HL-60 (cell line): ENCODE measurements around the gene GAB1.

ENCODE experiments used
- DNase-seq, 2 experiments: peaks; one replicate each; pipeline ENCODE4 v3.0.0-alpha.2; 2010 to 2020; ENCODE audit warnings: low read depth in 1 of 2, low spot score in 1 of 2
- H3K27ac ChIP-seq: fragments of 250-450 bp; sonication (Bioruptor Pico); replicated peaks from 2 replicates; pipeline ENCODE4 v1.5.1; 2020; ENCODE audit warnings: mild to moderate bottlenecking, moderate library complexity
- H3K27me3 ChIP-seq: fragments of 250-450 bp; sonication (Bioruptor Pico); 2 replicates; pipeline ENCODE4 v1.5.1; 2021; ENCODE audit warnings: mild to moderate bottlenecking, moderate library complexity; ENCODE audit not compliant: insufficient read depth, poor library complexity, severe bottlenecking
- H3K4me3 ChIP-seq: replicated peaks from 2 replicates; pipeline ENCODE4 v1.5.1; 2011; ENCODE audit warnings: mild to moderate bottlenecking, control low read depth, low read length; ENCODE audit not compliant: insufficient read depth
- CTCF ChIP-seq: IDR thresholded peaks from one replicate; pipeline ENCODE4 v1.5.1; 2011; ENCODE audit warnings: low read length, control low read depth, inconsistent platforms; ENCODE audit not compliant: insufficient read depth
- GABPA ChIP-seq: IDR thresholded peaks from 2 replicates; pipeline ENCODE4 v1.6.1; 2012; ENCODE audit warnings: low read depth
- POLR2AphosphoS5 ChIP-seq: IDR thresholded peaks from 2 replicates; pipeline ENCODE4 v1.6.1; 2012; ENCODE audit warnings: low read depth
- SPI1 ChIP-seq: IDR thresholded peaks from 2 replicates; pipeline ENCODE4 v1.6.1; 2012; ENCODE audit warnings: low read depth, mild to moderate bottlenecking, borderline replicate concordance
- TF ChIP-seq, protein P1 (sequence below): IDR thresholded peaks from 2 replicates; pipeline ENCODE4 v1.6.1; 2012; ENCODE audit warnings: low read depth; ENCODE audit not compliant: insufficient replicate concordance

Gene GAB1

DNA sequence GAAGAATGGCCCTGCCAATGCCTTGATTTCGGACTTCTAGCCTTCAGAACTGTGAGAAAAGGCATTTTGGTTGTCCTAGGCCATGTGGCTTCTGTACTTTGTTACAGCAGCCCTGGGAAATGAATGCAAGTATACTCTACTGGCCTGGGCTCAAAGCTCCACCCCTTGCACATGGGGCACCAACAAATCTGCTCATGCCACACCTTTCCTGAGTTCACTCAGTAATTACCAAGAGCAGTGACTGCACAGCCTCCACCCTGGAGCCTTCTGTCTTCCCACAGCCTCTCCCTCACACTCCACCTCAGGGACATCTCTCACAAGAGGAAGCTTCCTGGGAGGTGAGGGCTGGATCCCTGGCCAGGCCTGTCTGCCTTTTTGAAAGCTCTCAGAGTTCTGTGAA is 29.1 kb upstream of the GAB1 start:
- TF ChIP-seq GABPA, result no peak
- no peak for TF ChIP-seq CTCF
- no peak for TF ChIP-seq POLR2AphosphoS5
- TF ChIP-seq, protein P1, sequence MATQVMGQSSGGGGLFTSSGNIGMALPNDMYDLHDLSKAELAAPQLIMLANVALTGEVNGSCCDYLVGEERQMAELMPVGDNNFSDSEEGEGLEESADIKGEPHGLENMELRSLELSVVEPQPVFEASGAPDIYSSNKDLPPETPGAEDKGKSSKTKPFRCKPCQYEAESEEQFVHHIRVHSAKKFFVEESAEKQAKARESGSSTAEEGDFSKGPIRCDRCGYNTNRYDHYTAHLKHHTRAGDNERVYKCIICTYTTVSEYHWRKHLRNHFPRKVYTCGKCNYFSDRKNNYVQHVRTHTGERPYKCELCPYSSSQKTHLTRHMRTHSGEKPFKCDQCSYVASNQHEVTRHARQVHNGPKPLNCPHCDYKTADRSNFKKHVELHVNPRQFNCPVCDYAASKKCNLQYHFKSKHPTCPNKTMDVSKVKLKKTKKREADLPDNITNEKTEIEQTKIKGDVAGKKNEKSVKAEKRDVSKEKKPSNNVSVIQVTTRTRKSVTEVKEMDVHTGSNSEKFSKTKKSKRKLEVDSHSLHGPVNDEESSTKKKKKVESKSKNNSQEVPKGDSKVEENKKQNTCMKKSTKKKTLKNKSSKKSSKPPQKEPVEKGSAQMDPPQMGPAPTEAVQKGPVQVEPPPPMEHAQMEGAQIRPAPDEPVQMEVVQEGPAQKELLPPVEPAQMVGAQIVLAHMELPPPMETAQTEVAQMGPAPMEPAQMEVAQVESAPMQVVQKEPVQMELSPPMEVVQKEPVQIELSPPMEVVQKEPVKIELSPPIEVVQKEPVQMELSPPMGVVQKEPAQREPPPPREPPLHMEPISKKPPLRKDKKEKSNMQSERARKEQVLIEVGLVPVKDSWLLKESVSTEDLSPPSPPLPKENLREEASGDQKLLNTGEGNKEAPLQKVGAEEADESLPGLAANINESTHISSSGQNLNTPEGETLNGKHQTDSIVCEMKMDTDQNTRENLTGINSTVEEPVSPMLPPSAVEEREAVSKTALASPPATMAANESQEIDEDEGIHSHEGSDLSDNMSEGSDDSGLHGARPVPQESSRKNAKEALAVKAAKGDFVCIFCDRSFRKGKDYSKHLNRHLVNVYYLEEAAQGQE, result no peak
- no peak for TF ChIP-seq SPI1

DNA sequence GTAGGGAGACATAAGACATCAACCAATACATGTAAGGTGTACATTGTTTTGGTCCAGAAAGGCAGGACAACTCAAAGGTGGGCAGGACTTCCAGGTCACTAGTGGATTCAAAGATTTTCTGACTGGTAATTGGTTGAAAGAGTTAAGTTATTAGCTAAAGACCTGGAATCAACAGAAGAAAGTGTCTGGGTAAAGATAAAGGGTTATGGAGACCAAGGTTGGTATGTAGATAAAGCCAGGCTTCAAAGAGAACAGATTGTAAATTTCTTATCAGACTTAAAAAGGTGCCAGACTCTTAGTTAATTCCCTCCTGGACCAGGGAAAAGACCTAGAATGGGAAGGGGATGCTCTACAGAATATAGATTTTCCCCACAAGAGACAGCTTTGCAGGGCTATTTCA is 28.3 kb upstream of the GAB1 start:
- no peak for TF ChIP-seq GABPA
- TF ChIP-seq, protein P1, result no peak
- no peak for TF ChIP-seq POLR2AphosphoS5
- TF ChIP-seq SPI1, result no peak
- TF ChIP-seq CTCF, result no peak
- no peaks in the 10 kb centered on the region for H3K27me3 ChIP-seq
- H3K4me3 ChIP-seq, result no peak overlapping the region
- DNase-seq, result no peak
- H3K27ac ChIP-seq, result no peak overlapping the region

More for the DNA sequence above, 29.1 kb upstream of the GAB1 start:
- no peaks in the 10 kb centered on the region for H3K27me3 ChIP-seq
- DNase-seq, result no peak
- no peak overlapping the region for H3K4me3 ChIP-seq
- no peak overlapping the region for H3K27ac ChIP-seq

- no peak for TF ChIP-seq POLR2AphosphoS5
- no peak for TF ChIP-seq GABPA
- TF ChIP-seq, protein P1, result no peak
- no peak for TF ChIP-seq SPI1
- TF ChIP-seq CTCF, result no peak
- Histone ChIP-seq H3K27me3 (no peaks in the 10 kb centered on the region), H3K4me3 (no peak overlapping the region), H3K27ac (no peak overlapping the region)
- no peak for DNase-seq
Observed at GRCh38 chr4:143311924-143312323, 24.8 kb upstream of the GAB1 start.
